Ishikawa (cell line): ENCODE data around the gene KIAA1217.

ENCODE experiments used
- CEBPB ChIP-seq: IDR thresholded peaks from 2 replicates; pipeline ENCODE4 v1.6.1; 2012
- CREB1 ChIP-seq: IDR thresholded peaks from 2 replicates; pipeline ENCODE4 v1.6.1; 2012; ENCODE audit warnings: low read depth
- EGR1 ChIP-seq: IDR thresholded peaks from 2 replicates; pipeline ENCODE4 v1.6.1; 2012
- EP300 ChIP-seq: IDR thresholded peaks from 2 replicates; pipeline ENCODE4 v1.6.1; 2012; ENCODE audit warnings: borderline replicate concordance
- FOXM1 ChIP-seq: IDR thresholded peaks from 2 replicates; pipeline ENCODE4 v1.6.1; 2012; ENCODE audit warnings: low read depth, borderline replicate concordance
- MAX ChIP-seq: IDR thresholded peaks from 2 replicates; pipeline ENCODE4 v1.6.1; 2012
- NFIC ChIP-seq: IDR thresholded peaks from 2 replicates; pipeline ENCODE4 v1.6.1; 2012
- RAD21 ChIP-seq: IDR thresholded peaks from 2 replicates; pipeline ENCODE4 v1.6.1; 2012; ENCODE audit warnings: low read depth
- REST ChIP-seq: IDR thresholded peaks from 2 replicates; pipeline ENCODE4 v1.6.1; 2012; ENCODE audit warnings: low read depth, mild to moderate bottlenecking
- TAF1 ChIP-seq: IDR thresholded peaks from 2 replicates; pipeline ENCODE4 v1.6.1; 2012; ENCODE audit warnings: low read depth, mild to moderate bottlenecking
- TCF12 ChIP-seq: IDR thresholded peaks from 2 replicates; pipeline ENCODE4 v1.6.1; 2012; ENCODE audit warnings: low read depth
- TEAD4 ChIP-seq: IDR thresholded peaks from 2 replicates; pipeline ENCODE4 v1.6.1; 2012
- USF1 ChIP-seq: IDR thresholded peaks from 2 replicates; pipeline ENCODE4 v1.6.1; 2012
- YY1 ChIP-seq: IDR thresholded peaks from 2 replicates; pipeline ENCODE4 v1.6.1; 2012; ENCODE audit warnings: low read depth
- ZBTB7A ChIP-seq: IDR thresholded peaks from 2 replicates; pipeline ENCODE4 v1.6.1; 2012; ENCODE audit warnings: low read depth

KIAA1217 gene

GRCh38 chr10:24197263-24197662, 11.7 kb upstream of the KIAA1217 start:
- no peak for TF ChIP-seq REST
- no peak for TF ChIP-seq YY1

DNA sequence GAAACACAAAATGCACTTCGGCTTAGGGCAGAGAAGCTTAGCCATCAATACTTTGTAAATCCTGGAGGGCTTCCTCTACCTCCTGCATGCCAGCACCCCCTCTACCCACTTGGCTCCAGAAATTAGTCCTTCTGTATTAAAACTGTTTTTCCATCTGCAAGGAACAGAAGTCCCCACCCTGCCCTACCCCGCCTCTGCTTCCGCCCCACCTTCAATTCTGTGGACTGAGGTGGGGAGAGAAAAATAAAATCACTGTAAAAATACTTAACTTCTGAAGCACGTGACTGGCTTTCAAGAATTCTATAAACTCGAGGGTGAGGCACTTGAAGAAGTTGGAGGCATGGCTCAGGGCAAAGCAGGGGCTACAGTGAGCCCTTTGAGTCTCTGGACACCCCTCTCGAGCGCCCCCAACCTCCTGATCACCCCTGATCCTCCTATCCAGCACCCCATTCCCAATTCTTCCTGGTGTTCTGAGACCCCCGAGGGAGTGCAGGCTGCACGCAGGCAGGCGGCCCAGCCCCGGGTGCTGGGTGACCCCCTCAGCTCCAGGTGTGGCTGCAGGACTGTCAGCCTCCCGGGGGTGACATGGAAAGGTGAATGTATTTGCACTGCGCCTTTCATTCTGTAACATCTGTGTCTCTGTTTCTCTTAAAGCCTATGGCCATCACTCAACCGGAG, 7.3 kb upstream of the KIAA1217 start:
- TF ChIP-seq USF1 (no peak), NFIC (no peak), TCF12 (no peak), REST (no peak), ZBTB7A (no peak), MAX (no peak), FOXM1 (no peak), CEBPB (no peak), TEAD4 (no peak), YY1 (no peak), RAD21 (no peak), EGR1 (no peak), TAF1 (no peak), CREB1 (no peak), EP300 (no peak)

DNA sequence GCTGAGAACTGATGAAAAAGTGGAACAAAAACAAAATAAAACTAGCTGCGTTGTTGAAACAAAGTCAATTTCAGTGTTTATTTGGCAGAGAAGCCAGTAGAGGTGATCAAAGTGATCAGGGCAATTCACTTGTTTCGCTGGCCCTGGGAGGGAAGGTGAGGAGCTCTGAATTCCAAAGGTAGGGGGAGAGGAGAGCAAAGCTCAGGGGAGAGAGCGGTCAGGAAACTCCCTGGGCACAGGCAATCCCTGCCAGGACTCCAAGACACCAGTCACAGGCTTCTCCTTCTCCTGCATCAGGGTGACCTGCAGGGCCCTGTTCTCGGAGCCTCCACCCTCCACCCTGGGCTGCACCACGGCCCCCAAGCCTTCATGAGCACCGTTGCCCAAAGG, 6.8 kb upstream of the KIAA1217 start:
- no peak for TF ChIP-seq MAX
- no peak for TF ChIP-seq ZBTB7A
- TF ChIP-seq REST, result no peak
- no peak for TF ChIP-seq YY1
- TF ChIP-seq CREB1, result no peak
- no peak for TF ChIP-seq USF1
- TF ChIP-seq CEBPB, result no peak
- TF ChIP-seq RAD21, result no peak
- TF ChIP-seq NFIC, result no peak
- no peak for TF ChIP-seq TEAD4
- no peak for TF ChIP-seq TAF1
- TF ChIP-seq TCF12, result no peak
- TF ChIP-seq EP300, result no peak
- TF ChIP-seq FOXM1, result no peak
- TF ChIP-seq EGR1, result no peak

- TF ChIP-seq TAF1 (no peak), TEAD4 (no peak), CREB1 (no peak), RAD21 (no peak)
Measured at GRCh38 chr10:24205821-24206220, 3.1 kb upstream of the KIAA1217 start.

- TF ChIP-seq YY1 (no peak), ZBTB7A (no peak), CEBPB (no peak), MAX (no peak), TEAD4 (no peak), CREB1 (no peak), NFIC (no peak), FOXM1 (no peak), RAD21 (no peak), EGR1 (no peak), TCF12 (no peak), TAF1 (no peak)
Measured at GRCh38 chr10:24206334-24206733, 2.6 kb upstream of the KIAA1217 start.
